HG02973 (cell line): ENCODE results near the gene SLC38A9.
A peak's percentile ranks its signal among the peaks of the same experiment; 100 is the strongest.
"Not testable (repeated sequence)": the region's sequence is repeated elsewhere in the genome, so short reads cannot be mapped to it uniquely, and the experiment has no call there.

Experiments used
- ATAC-seq: cut with Tn5 transposase; IDR thresholded peaks from one replicate; pipeline ENCODE4 v1.9.1; 2021; ENCODE audit warnings: moderate library complexity; ENCODE audit not compliant: unreplicated experiment

Gene SLC38A9

GRCh38 chr5:55712023-55712859, at the start of gene SLC38A9:
Gene SLC38A9 (minus strand): TSS chr5:55712324. CDS start chr5:55697958, 14,366 bp downstream.
- peak; percentile 99 for ATAC-seq

GRCh38 chr5:55761721-55762120, 49.6 kb upstream of the SLC38A9 start:
- not testable (repeated sequence) for ATAC-seq

GRCh38 chr5:55758714-55759113, 46.6 kb upstream of the SLC38A9 start:
- ATAC-seq, result no peak

- no peak for ATAC-seq
These were observed 46.1 kb upstream of the SLC38A9 start for GRCh38 chr5:55758231-55758630.

- no peak for ATAC-seq
These were observed 38.4 kb upstream of the SLC38A9 start for GRCh38 chr5:55750499-55750898.

GRCh38 chr5:55750063-55750462, 37.9 kb upstream of the SLC38A9 start:
- no peak for ATAC-seq

- ATAC-seq, result no peak
These were observed 37.3 kb upstream of the SLC38A9 start for GRCh38 chr5:55749387-55749786.

GRCh38 chr5:55747778-55748318, 35.7 kb upstream of the SLC38A9 start:
- no peak for ATAC-seq

GRCh38 chr5:55742778-55743177, 30.7 kb upstream of the SLC38A9 start:
- ATAC-seq, result no peak

- no peak for ATAC-seq
These were observed 25.7 kb upstream of the SLC38A9 start, which contains the start of gene DDX4 for GRCh38 chr5:55737793-55738192. Gene DDX4 (plus strand): TSS chr5:55738061. CDS start chr5:55738964, 903 bp downstream.

GRCh38 chr5:55734658-55735057, 22.5 kb upstream of the SLC38A9 start:
- no peak for ATAC-seq

GRCh38 chr5:55732585-55732984, 20.5 kb upstream of the SLC38A9 start:
- ATAC-seq, result no peak

- no peak for ATAC-seq
These were observed 19.7 kb upstream of the SLC38A9 start for GRCh38 chr5:55731848-55732247.

- no peak for ATAC-seq
These were observed 12.2 kb upstream of the SLC38A9 start for GRCh38 chr5:55724281-55724680.

GRCh38 chr5:55720188-55720703, 8.1 kb upstream of the SLC38A9 start:
- no peak for ATAC-seq

- ATAC-seq, result not testable (repeated sequence)
These were observed 6.9 kb upstream of the SLC38A9 start for GRCh38 chr5:55719026-55719425.

- no peak for ATAC-seq
These were observed 3.5 kb upstream of the SLC38A9 start for GRCh38 chr5:55715519-55716078.

GRCh38 chr5:55714749-55715148, 2.6 kb upstream of the SLC38A9 start:
- ATAC-seq, result no peak

- ATAC-seq, result no peak
These were observed 2.2 kb upstream of the SLC38A9 start for GRCh38 chr5:55714339-55714738.

- ATAC-seq, result no peak
These were observed 1.7 kb upstream of the SLC38A9 start for GRCh38 chr5:55713871-55714270.

- ATAC-seq, result no peak
These were observed 559 bp downstream of the SLC38A9 start for GRCh38 chr5:55711507-55712022.

GRCh38 chr5:55708732-55709131, 3.4 kb downstream of the SLC38A9 start:
- ATAC-seq, result no peak
